CD8-positive, alpha-beta memory T cell (primary cell): Measurements from ENCODE around the gene POU1F1. TPM values are rescaled to one million over a fixed set of nuclear protein-coding genes. Genes with fewer than 3 reads are reported as not detected.
"Not testable (repeated sequence)": the region's sequence is repeated elsewhere in the genome, so short reads cannot be mapped to it uniquely, and the experiment has no call there.

Source experiments
- CTCF ChIA-PET: fragments of 350-600 bp; sonication (Branson Sonifier 250); formaldehyde crosslinking; loops from one replicate; lab custom pipeline; 2021; ENCODE audit warnings: antibody characterized with exemption; lab: Charles Lee
- POLR2A ChIA-PET: fragments of 350-600 bp; sonication (Branson Sonifier 250); formaldehyde crosslinking; loops from one replicate; lab custom pipeline; 2021; ENCODE audit warnings: antibody characterized with exemption; lab: Charles Lee
- DNase-seq, 5 donors: peaks; one replicate each; pipeline versions ENCODE4 v3.0.0 to v3.0.0-alpha.2; 2020 to 2022; ENCODE audit warnings: mixed read lengths in 1 of 5
- H3K27ac ChIP-seq: one replicate; pipeline ENCODE4 v1.7.0; 2013; ENCODE audit warnings: low read depth, mild to moderate bottlenecking, low read length, moderate library complexity
- H3K27me3 ChIP-seq: 2 replicates; pipeline ENCODE4 v1.7.0; 2013; ENCODE audit warnings: low read length, mild to moderate bottlenecking; ENCODE audit not compliant: insufficient read depth, poor library complexity, severe bottlenecking
- H3K36me3 ChIP-seq: 2 replicates; pipeline ENCODE4 v1.7.0; 2013; ENCODE audit warnings: mild to moderate bottlenecking, low read length, moderate library complexity; ENCODE audit not compliant: insufficient read depth
- H3K4me1 ChIP-seq: 2 replicates; pipeline ENCODE4 v1.7.0; 2013; ENCODE audit warnings: mild to moderate bottlenecking, low read length, moderate library complexity; ENCODE audit not compliant: insufficient read depth
- H3K4me3 ChIP-seq: 2 replicates; pipeline ENCODE4 v1.7.0; 2013; ENCODE audit warnings: mild to moderate bottlenecking, low read length
- H3K9me3 ChIP-seq: 2 replicates; pipeline ENCODE4 v1.7.0; 2013; ENCODE audit warnings: mild to moderate bottlenecking, low read length
- H3K27ac Mint-ChIP-seq, 8 donors: one replicate each; pipeline ENCODE4 v1.8.0; 2020 to 2021; ENCODE audit warnings: mixed read lengths in 8 of 8, mild to moderate bottlenecking in 6 of 8, inconsistent platforms in 3 of 8, moderate library complexity in 3 of 8
- H3K27me3 Mint-ChIP-seq, 2 donors: one replicate each; pipeline ENCODE4 v1.8.0; 2020 to 2021; ENCODE audit warnings: mixed read lengths in 2 of 2, mild to moderate bottlenecking in 1 of 2, moderate library complexity in 1 of 2
- H3K36me3 Mint-ChIP-seq, 3 donors: one replicate each; pipeline ENCODE4 v1.8.0; 2020 to 2021; ENCODE audit warnings: mixed read lengths in 3 of 3, inconsistent platforms in 1 of 3, mild to moderate bottlenecking in 1 of 3
- H3K4me1 Mint-ChIP-seq, 3 donors: one replicate each; pipeline ENCODE4 v1.8.0; 2020 to 2021; ENCODE audit warnings: mixed read lengths in 3 of 3, inconsistent platforms in 1 of 3, mild to moderate bottlenecking in 1 of 3
- H3K4me3 Mint-ChIP-seq, 7 donors: one replicate each; pipeline ENCODE4 v1.8.0; 2020 to 2021; ENCODE audit warnings: mixed read lengths in 7 of 7, mild to moderate bottlenecking in 6 of 7, moderate library complexity in 4 of 7, inconsistent platforms in 2 of 7
- H3K9me3 Mint-ChIP-seq, 5 donors: one replicate each; pipeline ENCODE4 v1.8.0; 2020 to 2022; ENCODE audit warnings: mixed read lengths in 5 of 5, mild to moderate bottlenecking in 3 of 5, moderate library complexity in 2 of 5, inconsistent platforms in 1 of 5
- polyA plus RNA-seq: library from polyadenylated mRNA; unstranded; fragments of 300-500 nt; fragmentation: Illumina TruSeq; gene quantifications from one replicate; pipeline ENCODE4 v1.2.3, GENCODE V29; 2021
- total RNA-seq, 2 experiments: library from RNA; stranded (reverse); gene quantifications; one replicate each; pipeline ENCODE4 v1.2.3, GENCODE V29; 2021

The POU1F1 gene
- total and polyA plus RNA-seq, 3 experiments from 2014 or later, result not detected

GRCh38 chr3:87269723-87270122 lies 6.7 kb downstream of the POU1F1 start:
- Mint-ChIP-seq H3K27me3 (peaks cover 0 to 6% of the 10 kb centered on the region in 2 donors), H3K4me3 (no peak overlapping the region), H3K36me3 (no peaks in the 10 kb centered on the region), H3K9me3 (no peaks in the 10 kb centered on the region), H3K27ac (no peak overlapping the region), H3K4me1 (peaks cover 7 to 13% (median 13%) of the 10 kb centered on the region in 3 donors)
- no peaks in the 10 kb centered on the region for H3K27me3 ChIP-seq
- no peak overlapping the region for H3K27ac ChIP-seq
- CTCF ChIA-PET, result interaction anchor here (1.1 kb wide), 1 partner anchor 9 kb away, joined by 3 read pairs; no protein-coding TSS in a partner anchor
- no peaks in the 10 kb centered on the region for H3K36me3 ChIP-seq
- H3K4me1 ChIP-seq, result no peaks in the 10 kb centered on the region
- no peaks in the 10 kb centered on the region for H3K9me3 ChIP-seq
- no peak for DNase-seq
- POLR2A ChIA-PET, result no interaction called here
- no peak overlapping the region for H3K4me3 ChIP-seq

- Mint-ChIP-seq H3K4me1 (peaks cover 7 to 13% (median 13%) of the 10 kb centered on the region in 3 donors), H3K4me3 (no peak overlapping the region), H3K27ac (no peak overlapping the region), H3K27me3 (peaks cover 0 to 5% of the 10 kb centered on the region in 2 donors), H3K9me3 (no peaks in the 10 kb centered on the region), H3K36me3 (no peaks in the 10 kb centered on the region)
- no peaks in the 10 kb centered on the region for H3K27me3 ChIP-seq
- H3K36me3 ChIP-seq, result no peaks in the 10 kb centered on the region
- H3K27ac ChIP-seq, result no peak overlapping the region
- H3K9me3 ChIP-seq, result no peaks in the 10 kb centered on the region
- CTCF ChIA-PET, result no interaction called here
- POLR2A ChIA-PET, result no interaction called here
- H3K4me3 ChIP-seq, result no peak overlapping the region
- DNase-seq, result no peak
- H3K4me1 ChIP-seq, result no peaks in the 10 kb centered on the region
Measured at GRCh38 chr3:87268646-87269211, 7.7 kb downstream of the POU1F1 start.

- Histone ChIP-seq H3K4me3 (no peak overlapping the region), H3K36me3 (no peaks in the 10 kb centered on the region), H3K27ac (no peak overlapping the region), H3K9me3 (no peaks in the 10 kb centered on the region), H3K4me1 (no peaks in the 10 kb centered on the region), H3K27me3 (no peaks in the 10 kb centered on the region)
- H3K36me3 Mint-ChIP-seq, result no peaks in the 10 kb centered on the region
- H3K27me3 Mint-ChIP-seq, result no peaks in the 10 kb centered on the region
- peak overlapping the region in 1 of 8 donors; percentile 43 for H3K27ac Mint-ChIP-seq
- DNase-seq, result no peak
- CTCF ChIA-PET, result no interaction called here
- no peak overlapping the region for H3K4me3 Mint-ChIP-seq
- H3K9me3 Mint-ChIP-seq, result no peaks in the 10 kb centered on the region
- POLR2A ChIA-PET, result no interaction called here
- H3K4me1 Mint-ChIP-seq, result peaks cover 7 to 13% (median 13%) of the 10 kb centered on the region in 3 donors
Measured at GRCh38 chr3:87267953-87268645, 8.3 kb downstream of the POU1F1 start.

DNA sequence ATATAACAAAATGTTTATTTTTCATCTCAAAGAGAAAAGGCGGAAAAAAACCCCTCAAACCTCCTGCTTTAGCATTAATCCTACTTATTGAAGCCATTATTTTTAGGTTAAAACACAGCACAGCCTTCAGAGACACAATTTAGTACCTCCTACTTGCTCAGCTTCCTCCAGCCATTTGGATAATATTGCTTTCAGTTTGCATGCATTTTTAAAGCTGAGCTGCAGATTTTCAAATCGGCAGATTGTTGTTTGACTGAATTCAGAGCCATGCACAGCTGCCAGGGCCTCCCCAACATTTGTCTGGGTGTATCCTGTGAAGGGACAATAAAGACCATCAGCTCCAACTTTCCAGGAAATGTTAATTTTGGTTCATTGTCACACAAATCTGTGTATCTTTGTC lies 14.5 kb downstream of the POU1F1 start:
- Mint-ChIP-seq H3K27me3 (no peaks in the 10 kb centered on the region), H3K27ac (no peak overlapping the region), H3K4me1 (peaks cover 3 to 4% (median 3%) of the 10 kb centered on the region in 3 donors), H3K36me3 (peaks cover 0 to 1% (median 0%) of the 10 kb centered on the region in 3 donors), H3K9me3 (no peaks in the 10 kb centered on the region), H3K4me3 (no peak overlapping the region)
- ChIA-PET CTCF (interaction anchor here (1.4 kb wide), 1 partner anchor 10 kb away, joined by 7 read pairs; no protein-coding TSS in a partner anchor), POLR2A (no interaction called here)
- no peak for DNase-seq
- Histone ChIP-seq H3K27ac (no peak overlapping the region), H3K36me3 (no peaks in the 10 kb centered on the region), H3K27me3 (no peaks in the 10 kb centered on the region), H3K4me1 (no peaks in the 10 kb centered on the region), H3K4me3 (no peak overlapping the region), H3K9me3 (no peaks in the 10 kb centered on the region)

- no peaks in the 10 kb centered on the region for H3K9me3 Mint-ChIP-seq
- POLR2A ChIA-PET, result no interaction called here
- H3K36me3 ChIP-seq, result no peaks in the 10 kb centered on the region
- peak overlapping the region in 1 of 8 donors; percentile 32 for H3K27ac Mint-ChIP-seq
- H3K27me3 ChIP-seq, result no peaks in the 10 kb centered on the region
- H3K4me1 Mint-ChIP-seq, result peaks cover 3 to 4% (median 3%) of the 10 kb centered on the region in 3 donors
- no peak overlapping the region for H3K4me3 Mint-ChIP-seq
- H3K36me3 Mint-ChIP-seq, result peaks cover 0 to 11% (median 7%) of the 10 kb centered on the region in 3 donors
- peak in 4 of 5 donors; percentile 2 to 55 (median 16) for DNase-seq
- no peaks in the 10 kb centered on the region for H3K9me3 ChIP-seq
- H3K27ac ChIP-seq, result no peak overlapping the region
- CTCF ChIA-PET, result interaction anchor here (1.2 to 1.5 kb wide), 3 partner anchors 9 to 13 kb away, joined by 3 to 8 read pairs (median 7); no protein-coding TSS in a partner anchor
- no peak overlapping the region for H3K4me3 ChIP-seq
- H3K4me1 ChIP-seq, result no peaks in the 10 kb centered on the region
- no peaks in the 10 kb centered on the region for H3K27me3 Mint-ChIP-seq
Measured at GRCh38 chr3:87260270-87260669, 16.1 kb downstream of the POU1F1 start.

GRCh38 chr3:87250009-87250408 lies 26.4 kb downstream of the POU1F1 start:
- Mint-ChIP-seq H3K36me3 (peaks cover 11 to 73% (median 26%) of the 10 kb centered on the region in 3 donors), H3K4me1 (peaks cover 0 to 5% (median 0%) of the 10 kb centered on the region in 3 donors)
- CTCF ChIA-PET, result no interaction called here

DNA sequence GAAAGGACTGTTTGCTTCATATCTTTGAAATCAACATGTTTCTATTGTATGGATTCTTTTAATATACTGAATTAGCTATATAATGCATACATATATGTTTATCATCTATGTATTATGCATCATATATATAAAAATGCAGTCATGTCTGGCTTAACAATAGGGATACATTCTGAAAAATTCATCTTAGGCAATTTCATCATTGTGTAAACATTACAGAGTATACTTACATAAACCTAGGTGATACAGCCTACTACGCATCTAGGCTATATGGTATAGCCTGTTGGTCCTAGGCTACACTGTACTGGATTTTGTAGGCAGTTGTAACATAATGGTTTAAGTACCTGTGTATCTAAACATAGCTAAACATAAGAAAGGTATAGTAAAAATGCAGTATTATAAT lies 27.6 kb downstream of the POU1F1 start:
- H3K4me3 Mint-ChIP-seq, result no peak overlapping the region
- DNase-seq, result no peak
- H3K4me1 ChIP-seq, result no peaks in the 10 kb centered on the region
- POLR2A ChIA-PET, result no interaction called here
- H3K27me3 Mint-ChIP-seq, result peaks cover 0 to 2% of the 10 kb centered on the region in 2 donors
- peaks cover 5 to 10% (median 8%) of the 10 kb centered on the region in 3 donors for H3K4me1 Mint-ChIP-seq
- H3K27me3 ChIP-seq, result no peaks in the 10 kb centered on the region
- no peak overlapping the region for H3K4me3 ChIP-seq
- peaks cover 3 to 67% (median 21%) of the 10 kb centered on the region in 3 donors for H3K36me3 Mint-ChIP-seq
- peaks cover 5% of the 10 kb centered on the region for H3K36me3 ChIP-seq
- H3K9me3 Mint-ChIP-seq, result no peaks in the 10 kb centered on the region
- H3K27ac ChIP-seq, result no peak overlapping the region
- no peaks in the 10 kb centered on the region for H3K9me3 ChIP-seq
- no peak overlapping the region for H3K27ac Mint-ChIP-seq
- CTCF ChIA-PET, result no interaction called here

More at GRCh38 chr3:87250009-87250408, 26.4 kb downstream of the POU1F1 start:
- Mint-ChIP-seq H3K9me3 (no peaks in the 10 kb centered on the region), H3K4me3 (no peak overlapping the region), H3K27ac (no peak overlapping the region), H3K27me3 (peaks cover 0 to 2% of the 10 kb centered on the region in 2 donors)
- POLR2A ChIA-PET, result no interaction called here
- no peak for DNase-seq
- H3K27ac ChIP-seq, result no peak overlapping the region
- no peaks in the 10 kb centered on the region for H3K4me1 ChIP-seq
- peaks cover 5% of the 10 kb centered on the region for H3K36me3 ChIP-seq
- H3K9me3 ChIP-seq, result no peaks in the 10 kb centered on the region
- H3K27me3 ChIP-seq, result no peaks in the 10 kb centered on the region
- H3K4me3 ChIP-seq, result no peak overlapping the region

- H3K27me3 ChIP-seq, H3K4me3 Mint-ChIP-seq, H3K4me3 ChIP-seq, DNase-seq, H3K36me3 ChIP-seq, H3K4me1 ChIP-seq, H3K9me3 Mint-ChIP-seq, H3K27ac Mint-ChIP-seq, H3K27ac ChIP-seq, POLR2A ChIA-PET, H3K9me3 ChIP-seq, H3K27me3 Mint-ChIP-seq: not testable (repeated sequence)
- H3K36me3 Mint-ChIP-seq, result peaks cover 3 to 63% (median 19%) of the 10 kb centered on the region in 3 donors
- peaks cover 9 to 14% (median 11%) of the 10 kb centered on the region in 3 donors for H3K4me1 Mint-ChIP-seq
- CTCF ChIA-PET, result interaction anchor here (2.6 kb wide), 1 partner anchor 11 kb away, joined by 8 read pairs; no protein-coding TSS in a partner anchor
Measured at GRCh38 chr3:87248231-87248630, 28.2 kb downstream of the POU1F1 start.
